ENCODE results near the gene CREB3L1.

DNA sequence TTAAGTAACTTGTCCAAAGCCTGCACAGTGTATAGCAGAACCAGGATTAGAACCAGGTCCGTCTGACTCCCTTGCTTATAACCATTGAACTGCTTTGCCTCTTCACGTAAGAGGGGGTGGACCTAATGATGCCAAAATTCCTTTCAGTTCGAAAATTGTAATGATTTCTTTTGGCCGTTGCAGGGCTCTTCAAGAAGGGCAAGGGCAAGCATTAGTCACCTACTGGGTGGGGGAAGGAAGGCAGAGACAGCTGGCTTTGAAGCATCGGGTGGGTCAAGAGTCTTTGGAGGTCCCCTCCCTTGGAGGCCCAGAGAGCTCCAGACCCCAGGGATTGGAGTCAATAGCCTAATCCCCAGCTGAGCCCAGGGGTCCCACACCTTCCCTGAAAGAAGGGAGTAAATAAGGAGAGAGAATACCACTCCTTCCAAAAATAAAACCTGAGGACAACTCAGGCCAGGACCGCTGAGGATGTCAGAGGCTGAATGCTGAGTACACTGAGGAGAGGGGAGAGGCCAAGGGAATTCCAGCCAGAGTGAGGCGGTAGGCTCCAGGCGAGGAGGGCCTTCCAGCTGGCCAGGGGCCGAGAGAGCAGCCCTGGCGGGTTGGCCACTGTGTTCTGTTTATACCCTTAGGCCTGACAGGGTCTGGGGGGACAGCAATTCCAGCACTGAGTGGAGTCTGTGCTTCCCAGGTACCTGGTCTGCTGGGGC lies 14.1 kb downstream of the CREB3L1 start:
- TF ChIP-seq POLR2AphosphoS5 (IDR thresholded peaks at IDR 0.05) (peak in 1 of 3 donors; percentile 12), POLR2A (IDR thresholded peaks at IDR 0.05) (no peak)
- TF ChIP-seq, protein P1, sequence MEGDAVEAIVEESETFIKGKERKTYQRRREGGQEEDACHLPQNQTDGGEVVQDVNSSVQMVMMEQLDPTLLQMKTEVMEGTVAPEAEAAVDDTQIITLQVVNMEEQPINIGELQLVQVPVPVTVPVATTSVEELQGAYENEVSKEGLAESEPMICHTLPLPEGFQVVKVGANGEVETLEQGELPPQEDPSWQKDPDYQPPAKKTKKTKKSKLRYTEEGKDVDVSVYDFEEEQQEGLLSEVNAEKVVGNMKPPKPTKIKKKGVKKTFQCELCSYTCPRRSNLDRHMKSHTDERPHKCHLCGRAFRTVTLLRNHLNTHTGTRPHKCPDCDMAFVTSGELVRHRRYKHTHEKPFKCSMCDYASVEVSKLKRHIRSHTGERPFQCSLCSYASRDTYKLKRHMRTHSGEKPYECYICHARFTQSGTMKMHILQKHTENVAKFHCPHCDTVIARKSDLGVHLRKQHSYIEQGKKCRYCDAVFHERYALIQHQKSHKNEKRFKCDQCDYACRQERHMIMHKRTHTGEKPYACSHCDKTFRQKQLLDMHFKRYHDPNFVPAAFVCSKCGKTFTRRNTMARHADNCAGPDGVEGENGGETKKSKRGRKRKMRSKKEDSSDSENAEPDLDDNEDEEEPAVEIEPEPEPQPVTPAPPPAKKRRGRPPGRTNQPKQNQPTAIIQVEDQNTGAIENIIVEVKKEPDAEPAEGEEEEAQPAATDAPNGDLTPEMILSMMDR (IDR thresholded peaks at IDR 0.05), result no peak

Measured in transverse colon (tissue), 4 donors.